Activated T-helper 17 cell treated with anti-CD3 and anti-CD28 coated beads, Interleukin-2, amount 50 U/mL, for 72 hours (primary cell): ENCODE results near the gene SH3PXD2A. TPM values are rescaled to one million over a fixed set of nuclear protein-coding genes. Genes with fewer than 3 reads are reported as not detected.

Experiments
- ATAC-seq: fragments of 150-1000 bp; cut with Tn5 transposase; replicated peaks from 2 replicates; pipeline ENCODE4 v1.10.0; 2021; ENCODE audit warnings: mild to moderate bottlenecking, moderate library complexity
- H3K27ac Mint-ChIP-seq: one replicate; pipeline ENCODE4 v1.8.0; 2022; ENCODE audit warnings: mixed read lengths
- H3K27me3 Mint-ChIP-seq: one replicate; pipeline ENCODE4 v1.8.0; 2022; ENCODE audit warnings: mixed read lengths
- H3K36me3 Mint-ChIP-seq: one replicate; pipeline ENCODE4 v1.8.0; 2022; ENCODE audit warnings: low read depth, mild to moderate bottlenecking, mixed read lengths
- H3K4me1 Mint-ChIP-seq: one replicate; pipeline ENCODE4 v1.8.0; 2022; ENCODE audit warnings: mixed read lengths
- H3K4me3 Mint-ChIP-seq: one replicate; pipeline ENCODE4 v1.8.0; 2022; ENCODE audit warnings: mild to moderate bottlenecking, mixed read lengths
- H3K9me3 Mint-ChIP-seq: one replicate; pipeline ENCODE4 v1.8.0; 2022; ENCODE audit warnings: mixed read lengths
- total RNA-seq, 2 donors: library from RNA; stranded (reverse); gene quantifications; one replicate each; pipeline ENCODE4 v1.2.3, GENCODE V29; 2022

Gene SH3PXD2A
- total RNA-seq, 2 donors from 2014 or later = 8.0 to 19.3 TPM

DNA sequence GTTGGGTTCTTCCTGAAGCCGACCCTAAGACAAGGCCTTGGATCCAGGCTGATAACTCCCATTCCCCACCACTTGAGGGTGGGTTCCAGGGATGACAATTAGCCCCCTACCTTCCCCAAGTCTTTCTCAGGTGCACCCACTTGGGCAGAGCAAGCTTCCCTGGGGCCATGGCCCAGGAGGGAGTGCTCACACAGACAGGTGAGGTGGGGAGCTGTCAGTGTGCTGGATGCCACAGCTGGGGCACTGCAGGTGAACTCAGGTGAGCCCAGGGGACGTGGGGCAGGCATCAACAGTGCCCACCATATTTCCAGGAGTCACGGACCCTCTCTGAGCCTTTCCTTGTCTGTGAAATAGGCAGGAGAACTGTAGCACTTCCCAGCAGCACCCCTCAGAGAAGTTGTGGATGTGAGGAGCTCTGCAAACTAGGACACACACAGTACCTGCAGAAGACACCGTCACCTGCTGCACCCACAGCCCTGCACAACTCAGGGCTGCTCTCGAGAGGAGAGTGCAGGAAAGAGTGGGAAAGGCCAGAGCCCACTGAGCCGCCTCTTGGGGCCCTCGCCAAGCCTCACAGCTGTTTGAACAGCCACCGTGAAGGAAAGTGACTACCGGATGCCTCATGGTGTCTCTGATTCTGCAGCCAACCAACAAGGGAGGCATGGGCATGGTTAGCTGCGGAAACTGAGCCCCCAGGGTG lies 17.9 kb downstream of the SH3PXD2A start:
- Mint-ChIP-seq H3K4me1 (peaks cover 2% of the 10 kb centered on the region), H3K4me3 (no peak overlapping the region), H3K36me3 (no peaks in the 10 kb centered on the region), H3K27ac (no peak overlapping the region), H3K27me3 (no peaks in the 10 kb centered on the region), H3K9me3 (no peaks in the 10 kb centered on the region)
- no peak for ATAC-seq

- no peaks in the 10 kb centered on the region for H3K9me3 Mint-ChIP-seq
- no peak for ATAC-seq
- H3K27ac Mint-ChIP-seq = no peak overlapping the region
- no peaks in the 10 kb centered on the region for H3K4me1 Mint-ChIP-seq
- no peak overlapping the region for H3K4me3 Mint-ChIP-seq
- H3K27me3 Mint-ChIP-seq = no peaks in the 10 kb centered on the region
- no peaks in the 10 kb centered on the region for H3K36me3 Mint-ChIP-seq
These were observed 18.5 kb downstream of the SH3PXD2A start for GRCh38 chr10:103836861-103837260.

DNA sequence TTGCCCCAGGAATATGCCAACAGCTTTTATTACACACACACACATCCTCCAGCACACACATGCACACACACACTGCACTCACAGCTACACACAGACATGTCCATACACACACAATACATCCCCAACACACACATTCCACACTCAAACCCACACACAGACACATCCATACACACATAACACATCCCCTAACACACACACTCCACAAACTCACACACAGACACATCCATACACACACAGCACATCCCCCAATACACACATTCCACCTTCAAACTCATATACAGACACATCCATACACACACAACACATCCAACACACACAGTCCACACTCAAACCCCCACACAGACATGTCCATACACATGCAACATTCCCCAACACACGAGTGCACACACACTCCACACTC lies 19.1 kb downstream of the SH3PXD2A start:
- H3K27ac Mint-ChIP-seq = no peak overlapping the region
- H3K27me3 Mint-ChIP-seq = no peaks in the 10 kb centered on the region
- H3K4me1 Mint-ChIP-seq = no peaks in the 10 kb centered on the region
- no peak overlapping the region for H3K4me3 Mint-ChIP-seq
- no peak for ATAC-seq
- no peaks in the 10 kb centered on the region for H3K9me3 Mint-ChIP-seq
- no peaks in the 10 kb centered on the region for H3K36me3 Mint-ChIP-seq

GRCh38 chr10:103835096-103836050 lies 20.0 kb downstream of the SH3PXD2A start:
- no peak overlapping the region for H3K27ac Mint-ChIP-seq
- H3K27me3 Mint-ChIP-seq = peaks cover 4% of the 10 kb centered on the region
- H3K36me3 Mint-ChIP-seq = no peaks in the 10 kb centered on the region
- no peaks in the 10 kb centered on the region for H3K4me1 Mint-ChIP-seq
- no peaks in the 10 kb centered on the region for H3K9me3 Mint-ChIP-seq
- no peak overlapping the region for H3K4me3 Mint-ChIP-seq
- ATAC-seq = no peak

DNA sequence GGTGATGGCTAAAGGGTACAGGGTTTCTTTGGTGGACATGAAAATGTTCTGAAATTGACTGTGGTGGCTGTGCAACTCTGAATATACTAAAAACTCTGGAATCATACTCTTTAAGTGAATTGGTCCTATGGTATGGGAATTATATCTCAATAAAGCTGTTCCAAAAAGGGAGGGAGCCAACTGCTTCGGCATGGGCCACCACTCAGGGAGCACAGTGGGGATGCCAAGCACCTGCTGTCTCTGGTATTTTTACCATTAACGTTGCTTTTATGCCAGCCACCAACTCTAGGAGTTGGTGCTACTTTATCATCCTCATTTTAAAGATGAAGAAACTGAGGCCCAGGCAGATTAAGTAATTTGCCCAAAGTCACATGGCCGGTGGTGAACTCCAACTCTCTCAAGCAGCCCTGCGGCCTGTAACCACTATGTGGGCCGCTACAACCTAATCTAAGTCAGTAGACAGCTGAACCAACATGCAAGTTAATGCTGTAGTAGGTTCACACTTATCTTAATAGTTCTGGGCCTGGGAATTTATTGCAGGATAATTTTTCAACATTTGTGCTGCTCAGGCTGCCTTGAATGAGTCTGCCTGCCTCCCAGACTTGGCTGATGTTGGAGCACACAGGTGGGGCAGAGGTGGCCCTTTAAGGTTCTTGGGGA lies 20.8 kb downstream of the SH3PXD2A start:
- Mint-ChIP-seq H3K27ac (no peak overlapping the region), H3K36me3 (no peaks in the 10 kb centered on the region), H3K9me3 (no peaks in the 10 kb centered on the region), H3K4me1 (no peaks in the 10 kb centered on the region), H3K27me3 (peaks cover 6% of the 10 kb centered on the region), H3K4me3 (no peak overlapping the region)
- ATAC-seq = no peak

DNA sequence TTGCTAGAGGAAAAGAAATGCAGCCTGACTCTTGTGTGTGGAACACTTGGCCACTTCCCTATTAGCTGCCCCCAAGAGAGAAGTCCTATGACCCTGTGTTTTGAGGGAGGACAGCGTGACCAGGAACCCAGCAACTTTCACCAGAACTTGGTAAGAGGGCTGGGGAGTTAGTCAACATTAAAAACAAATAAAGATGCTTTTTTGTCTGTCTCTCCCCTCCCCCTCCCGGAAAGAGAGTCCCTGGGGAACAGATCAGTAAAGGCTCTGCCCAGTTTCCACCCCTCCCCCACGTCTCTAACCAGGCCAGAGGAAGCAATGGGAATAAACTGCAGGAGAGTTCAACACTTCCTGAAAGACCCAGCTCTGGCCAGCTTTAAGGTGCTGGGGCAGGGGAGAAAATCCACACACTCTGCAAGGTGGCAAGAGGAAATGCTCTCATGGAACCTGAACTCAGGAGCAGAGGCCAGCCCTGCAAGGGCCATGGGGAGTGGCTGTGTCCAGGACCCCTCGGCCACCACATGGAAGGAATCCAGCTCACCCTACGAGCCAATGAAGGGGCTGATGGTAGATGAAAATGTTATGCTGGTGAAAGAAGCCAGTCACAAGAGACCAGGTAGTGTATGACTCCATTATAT lies 21.5 kb downstream of the SH3PXD2A start:
- Mint-ChIP-seq H3K27ac (no peak overlapping the region), H3K36me3 (no peaks in the 10 kb centered on the region), H3K4me3 (no peak overlapping the region), H3K4me1 (no peaks in the 10 kb centered on the region), H3K9me3 (no peaks in the 10 kb centered on the region), H3K27me3 (peaks cover 6% of the 10 kb centered on the region)
- ATAC-seq = no peak

DNA sequence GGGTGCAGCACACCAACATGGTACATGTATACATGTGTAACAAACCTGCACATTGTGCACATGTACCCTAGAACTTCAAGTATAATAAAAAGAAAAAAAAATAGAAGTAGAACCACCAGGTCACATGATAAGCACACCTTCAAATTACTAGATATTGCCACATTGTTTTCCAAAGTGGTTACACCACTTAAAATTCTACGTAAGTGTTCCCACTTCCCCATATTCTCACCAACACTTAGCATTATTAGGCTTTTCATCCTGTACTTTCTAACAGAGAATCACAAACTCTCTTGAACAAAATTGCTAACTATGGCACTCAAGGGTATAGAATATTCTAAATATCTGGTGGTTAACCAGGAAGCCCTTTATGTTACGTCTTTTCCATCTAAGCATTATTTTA lies 22.6 kb downstream of the SH3PXD2A start:
- Mint-ChIP-seq H3K9me3 (no peaks in the 10 kb centered on the region), H3K4me1 (no peaks in the 10 kb centered on the region), H3K27ac (no peak overlapping the region), H3K27me3 (peaks cover 6% of the 10 kb centered on the region), H3K36me3 (no peaks in the 10 kb centered on the region), H3K4me3 (no peak overlapping the region)
- no peak for ATAC-seq

GRCh38 chr10:103829838-103830465 lies 25.4 kb downstream of the SH3PXD2A start:
- ATAC-seq = no peak
- H3K4me1 Mint-ChIP-seq = no peaks in the 10 kb centered on the region
- H3K9me3 Mint-ChIP-seq = no peaks in the 10 kb centered on the region
- H3K27me3 Mint-ChIP-seq = peaks cover 6% of the 10 kb centered on the region
- no peak overlapping the region for H3K4me3 Mint-ChIP-seq
- no peak overlapping the region for H3K27ac Mint-ChIP-seq
- no peaks in the 10 kb centered on the region for H3K36me3 Mint-ChIP-seq

GRCh38 chr10:103829278-103829677 lies 26.1 kb downstream of the SH3PXD2A start:
- Mint-ChIP-seq H3K27me3 (peaks cover 6% of the 10 kb centered on the region), H3K36me3 (no peaks in the 10 kb centered on the region), H3K4me3 (no peak overlapping the region), H3K9me3 (no peaks in the 10 kb centered on the region), H3K27ac (no peak overlapping the region), H3K4me1 (no peaks in the 10 kb centered on the region)
- ATAC-seq = no peak

DNA sequence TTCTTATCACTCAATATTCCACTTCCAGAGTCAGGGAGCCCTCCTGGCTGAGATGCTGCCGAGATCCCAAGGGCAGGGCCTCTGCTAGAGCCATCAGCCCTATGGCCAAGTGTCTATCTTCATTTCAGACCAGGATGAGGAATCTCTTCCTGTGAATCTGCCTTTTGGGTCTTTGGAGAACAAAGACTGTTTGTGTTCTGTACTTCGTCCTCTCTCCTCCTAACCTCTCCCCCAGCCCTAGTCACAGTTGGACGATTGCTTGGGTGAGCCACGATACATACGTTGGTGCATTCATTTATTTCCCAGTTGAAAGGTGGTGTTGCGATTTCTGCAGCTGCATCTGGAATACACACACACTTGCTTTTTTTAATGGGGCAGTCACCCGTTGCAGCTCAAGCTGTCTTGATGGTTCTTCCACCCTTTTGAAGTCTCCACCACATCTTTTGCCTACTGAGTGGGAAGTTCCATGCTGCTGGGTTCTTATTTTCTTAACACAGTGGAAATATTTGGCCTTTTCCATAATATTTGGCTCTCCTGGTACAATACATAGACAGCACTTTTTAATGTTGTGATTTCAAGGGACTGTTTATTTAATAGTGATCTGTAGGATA lies 26.7 kb downstream of the SH3PXD2A start:
- no peaks in the 10 kb centered on the region for H3K36me3 Mint-ChIP-seq
- no peak overlapping the region for H3K27ac Mint-ChIP-seq
- H3K4me3 Mint-ChIP-seq = no peak overlapping the region
- no peak for ATAC-seq
- no peaks in the 10 kb centered on the region for H3K9me3 Mint-ChIP-seq
- H3K4me1 Mint-ChIP-seq = no peaks in the 10 kb centered on the region
- peaks cover 6% of the 10 kb centered on the region for H3K27me3 Mint-ChIP-seq

DNA sequence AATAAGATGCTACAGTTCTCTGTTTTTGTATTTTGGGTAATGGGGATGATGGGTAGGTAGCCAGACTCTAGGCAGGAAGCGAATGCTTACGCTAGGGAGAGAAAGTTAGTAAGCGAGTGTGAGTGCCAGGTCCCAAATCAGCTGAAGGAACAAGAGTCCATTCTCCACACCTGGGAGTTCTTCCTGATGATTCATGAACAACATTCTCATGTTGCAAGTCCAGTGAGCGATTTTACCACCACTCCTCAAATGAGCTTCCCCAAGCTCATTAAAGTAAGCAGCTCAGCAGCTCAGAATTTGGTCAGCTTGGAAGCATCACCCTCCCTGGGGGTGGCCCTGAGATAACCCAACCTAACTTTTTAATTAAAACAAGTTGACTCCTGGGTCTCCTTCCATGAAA lies 27.3 kb downstream of the SH3PXD2A start:
- no peaks in the 10 kb centered on the region for H3K4me1 Mint-ChIP-seq
- peaks cover 6% of the 10 kb centered on the region for H3K27me3 Mint-ChIP-seq
- H3K9me3 Mint-ChIP-seq = no peaks in the 10 kb centered on the region
- ATAC-seq = no peak
- no peak overlapping the region for H3K4me3 Mint-ChIP-seq
- H3K27ac Mint-ChIP-seq = no peak overlapping the region
- no peaks in the 10 kb centered on the region for H3K36me3 Mint-ChIP-seq

DNA sequence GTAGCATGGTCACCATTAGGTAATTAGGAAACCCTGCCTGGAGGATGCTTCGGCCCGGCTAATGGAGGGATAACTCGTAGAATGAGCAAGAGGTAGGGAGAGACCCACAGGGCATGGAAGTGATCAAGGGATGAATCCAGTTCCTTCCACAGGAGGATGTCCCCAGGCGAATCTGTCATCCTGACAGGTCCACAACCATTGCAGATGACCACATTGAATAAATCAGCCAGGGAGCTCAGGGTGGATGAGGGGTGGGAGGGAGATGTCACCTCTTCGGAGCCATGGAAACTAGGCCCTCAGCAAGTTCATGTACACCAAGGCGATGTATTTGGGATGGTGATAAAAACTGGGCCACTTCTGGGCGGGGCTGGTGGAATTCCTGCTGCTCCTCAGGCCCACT lies 28.5 kb downstream of the SH3PXD2A start:
- H3K4me3 Mint-ChIP-seq = no peak overlapping the region
- no peaks in the 10 kb centered on the region for H3K9me3 Mint-ChIP-seq
- no peaks in the 10 kb centered on the region for H3K36me3 Mint-ChIP-seq

DNA sequence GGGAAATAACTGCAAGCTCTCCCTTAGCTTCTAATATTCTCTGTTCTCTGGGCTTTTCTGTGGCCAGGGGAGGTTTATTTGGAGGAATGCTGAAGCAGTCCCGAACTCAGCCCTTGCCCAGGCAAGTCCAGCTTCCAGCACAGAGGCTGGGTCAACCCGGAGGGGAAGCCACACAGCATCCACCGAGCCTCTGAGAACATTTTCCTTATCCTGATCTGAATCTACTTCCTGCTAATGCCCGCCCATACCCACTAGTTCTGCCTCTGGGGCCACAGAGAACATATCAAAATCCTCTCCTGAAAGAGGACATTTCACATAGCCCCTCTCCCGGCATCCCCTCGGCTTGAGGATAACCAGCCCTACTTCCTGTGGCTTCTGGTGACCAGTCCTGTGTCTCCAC lies 31.1 kb downstream of the SH3PXD2A start:
- Mint-ChIP-seq H3K27ac (peak overlapping the region; percentile 8), H3K36me3 (no peaks in the 10 kb centered on the region), H3K9me3 (no peaks in the 10 kb centered on the region), H3K4me1 (peaks cover 3% of the 10 kb centered on the region), H3K4me3 (no peak overlapping the region), H3K27me3 (peaks cover 9% of the 10 kb centered on the region)
- no peak for ATAC-seq

More for the DNA sequence above, 28.5 kb downstream of the SH3PXD2A start:
- Mint-ChIP-seq H3K27me3 (peaks cover 10% of the 10 kb centered on the region), H3K4me1 (no peaks in the 10 kb centered on the region), H3K27ac (no peak overlapping the region)
- ATAC-seq = no peak
